GM21619 (cell line): ENCODE results near the gene ZBTB12.
"Not testable (repeated sequence)": the region's sequence is repeated elsewhere in the genome, so short reads cannot be mapped to it uniquely, and the experiment has no call there.

ENCODE experiments used
- ATAC-seq: cut with Tn5 transposase; IDR thresholded peaks from one replicate; pipeline ENCODE4 v1.9.1; 2021; ENCODE audit not compliant: unreplicated experiment

ZBTB12 gene

GRCh38 chr6:31877125-31877650 is 24.7 kb downstream of the ZBTB12 start:
- ATAC-seq = no peak

GRCh38 chr6:31876357-31876756 is 25.5 kb downstream of the ZBTB12 start:
- no peak for ATAC-seq

GRCh38 chr6:31875877-31876276 is 26.0 kb downstream of the ZBTB12 start:
- no peak for ATAC-seq

GRCh38 chr6:31874836-31875572 is 26.9 kb downstream of the ZBTB12 start:
- no peak for ATAC-seq

- ATAC-seq = no peak
Measured at GRCh38 chr6:31874084-31874670, 27.7 kb downstream of the ZBTB12 start.

GRCh38 chr6:31871046-31871659 is 30.7 kb downstream of the ZBTB12 start:
- no peak for ATAC-seq

- no peak for ATAC-seq
Measured at GRCh38 chr6:31870385-31870921, 31.4 kb downstream of the ZBTB12 start.

- ATAC-seq = no peak
Measured at GRCh38 chr6:31869343-31869742, 32.5 kb downstream of the ZBTB12 start.

GRCh38 chr6:31868658-31868971 is 33.3 kb downstream of the ZBTB12 start:
- not testable (repeated sequence) for ATAC-seq

GRCh38 chr6:31865205-31866118 is 36.4 kb downstream of the ZBTB12 start:
- ATAC-seq = no peak

GRCh38 chr6:31864818-31865204 is 37.1 kb downstream of the ZBTB12 start:
- ATAC-seq = no peak

GRCh38 chr6:31864123-31864562 is 37.7 kb downstream of the ZBTB12 start:
- ATAC-seq = not testable (repeated sequence)

GRCh38 chr6:31862344-31863235 is 39.3 kb downstream of the ZBTB12 start, which contains the start of gene NEU1:
Gene NEU1 (minus strand): TSS chr6:31862821. CDS start chr6:31862776, 45 bp downstream.
- peak; percentile 89 for ATAC-seq

- ATAC-seq = no peak
Measured at GRCh38 chr6:31861919-31862343, 40.0 kb downstream of the ZBTB12 start.

- no peak for ATAC-seq
Measured at GRCh38 chr6:31861150-31861549, 40.7 kb downstream of the ZBTB12 start.

- ATAC-seq = no peak
Measured at GRCh38 chr6:31860349-31860748, 41.5 kb downstream of the ZBTB12 start.

GRCh38 chr6:31859923-31860322 is 42.0 kb downstream of the ZBTB12 start:
- no peak for ATAC-seq

- ATAC-seq = no peak
Measured at GRCh38 chr6:31858707-31859106, 43.2 kb downstream of the ZBTB12 start.

- not testable (repeated sequence) for ATAC-seq
Measured at GRCh38 chr6:31857774-31858173, 44.1 kb downstream of the ZBTB12 start.
